Left ventricle myocardium inferior (tissue), 1 donor: ENCODE data around the gene FRS2. TPM values are rescaled to one million over a fixed set of nuclear protein-coding genes. Genes with fewer than 3 reads are reported as not detected.

Source experiments
- DNase-seq: peaks from one replicate; pipeline ENCODE4 v3.0.0-alpha.2; 2020
- H3K27ac ChIP-seq: fragments of 200-600 bp; replicated peaks from 2 replicates; pipeline ENCODE4 v1.8.0; 2021
- H3K27me3 ChIP-seq: fragments of 200-600 bp; 2 replicates; pipeline ENCODE4 v1.8.0; 2021; ENCODE audit warnings: low read depth
- H3K36me3 ChIP-seq: fragments of 200-600 bp; 2 replicates; pipeline ENCODE4 v1.8.0; 2021
- H3K4me1 ChIP-seq: fragments of 200-600 bp; 2 replicates; pipeline ENCODE4 v1.8.0; 2021
- H3K4me3 ChIP-seq: fragments of 200-600 bp; 2 replicates; pipeline ENCODE4 v1.8.0; 2021; ENCODE audit warnings: mild to moderate bottlenecking, moderate library complexity
- H3K9me3 ChIP-seq: fragments of 200-600 bp; replicated peaks from 2 replicates; pipeline ENCODE4 v1.8.0; 2021
- CTCF ChIP-seq: fragments of 200-600 bp; IDR thresholded peaks from 2 replicates; pipeline ENCODE4 v1.8.0; 2021; ENCODE audit warnings: antibody characterized with exemption, mild to moderate bottlenecking, borderline replicate concordance
- intact Hi-C: fragments of 100-400 bp; cut with micrococcal nuclease; formaldehyde crosslinking; loops from one replicate; pipeline ENCODE4 v1.11.0; 2022
- total RNA-seq: library from RNA; stranded (reverse); fragmentation: NEBNext Ultra II Directional; extraction: Animal tissue kit (Norgen Biotek cat#: 25700); gene quantifications from one replicate; pipeline ENCODE4 v1.2.1, GENCODE V29; 2021
- donor health status: DM: no; HTN: yes; CAD: no; lungs with severe emphysema.

The FRS2 gene
- total RNA-seq, 1 donor from 2014 or later, result 18.2 TPM

- H3K27me3 ChIP-seq, result no peaks in the 10 kb centered on the region
- H3K4me3 ChIP-seq, result no peak overlapping the region
- no peak for DNase-seq
- no peak overlapping the region for H3K27ac ChIP-seq
- no peaks in the 10 kb centered on the region for H3K36me3 ChIP-seq
- H3K9me3 ChIP-seq, result no peaks in the 10 kb centered on the region
- intact Hi-C loops, result no loop called here
- TF ChIP-seq CTCF, result no peak
- peaks cover 58% of the 10 kb centered on the region for H3K4me1 ChIP-seq
Measured at GRCh38 chr12:69501154-69501895, 31.1 kb downstream of the FRS2 start.

GRCh38 chr12:69502345-69503081 lies 32.3 kb downstream of the FRS2 start:
- intact Hi-C loops, result no loop called here
- Histone ChIP-seq H3K4me1 (peaks cover 61% of the 10 kb centered on the region), H3K9me3 (no peaks in the 10 kb centered on the region), H3K4me3 (no peak overlapping the region), H3K27ac (no peak overlapping the region), H3K27me3 (no peaks in the 10 kb centered on the region), H3K36me3 (no peaks in the 10 kb centered on the region)
- DNase-seq, result no peak
- no peak for TF ChIP-seq CTCF

GRCh38 chr12:69508091-69508490 lies 37.9 kb downstream of the FRS2 start:
- H3K27me3 ChIP-seq, result no peaks in the 10 kb centered on the region
- no peak for TF ChIP-seq CTCF
- H3K4me1 ChIP-seq, result peaks cover 84% of the 10 kb centered on the region
- H3K27ac ChIP-seq, result peak overlapping the region; percentile 1
- intact Hi-C loops, result no loop called here
- no peak overlapping the region for H3K4me3 ChIP-seq
- no peaks in the 10 kb centered on the region for H3K36me3 ChIP-seq
- no peaks in the 10 kb centered on the region for H3K9me3 ChIP-seq
- no peak for DNase-seq

GRCh38 chr12:69508621-69509020 lies 38.4 kb downstream of the FRS2 start:
- Histone ChIP-seq H3K27me3 (no peaks in the 10 kb centered on the region), H3K4me3 (no peak overlapping the region), H3K9me3 (no peaks in the 10 kb centered on the region), H3K4me1 (peaks cover 89% of the 10 kb centered on the region), H3K27ac (peak overlapping the region; percentile 1), H3K36me3 (no peaks in the 10 kb centered on the region)
- TF ChIP-seq CTCF, result no peak
- intact Hi-C loops, result no loop called here
- DNase-seq, result no peak

- TF ChIP-seq CTCF, result no peak
Measured at GRCh38 chr12:69509308-69509736, 39.1 kb downstream of the FRS2 start.

More at GRCh38 chr12:69509308-69509736, 39.1 kb downstream of the FRS2 start:
- DNase-seq, result no peak
- H3K4me1 ChIP-seq, result peaks cover 96% of the 10 kb centered on the region
- H3K27me3 ChIP-seq, result no peaks in the 10 kb centered on the region
- H3K4me3 ChIP-seq, result no peak overlapping the region
- intact Hi-C loops, result no loop called here
- H3K27ac ChIP-seq, result peak overlapping the region; percentile 61
- no peaks in the 10 kb centered on the region for H3K36me3 ChIP-seq
- no peaks in the 10 kb centered on the region for H3K9me3 ChIP-seq
